Islet precursor cell (in vitro differentiated cells): Measurements from ENCODE around the gene VAV3.
"Not testable (repeated sequence)": the region's sequence is repeated elsewhere in the genome, so short reads cannot be mapped to it uniquely, and the experiment has no call there.

ENCODE experiments used
- DNase-seq: peaks from one replicate; pipeline ENCODE4 v3.0.0-alpha.2; 2018

The VAV3 gene

GRCh38 chr1:107965110-107965991, at the start of gene VAV3:
Gene VAV3, minus strand, starts transcription at chr1:107965180. Its CDS starts 311 bp downstream, at chr1:107964869.
- DNase-seq = peak; percentile 96

- peak; percentile 71 for DNase-seq
Measured at GRCh38 chr1:108012553-108012952, 47.6 kb upstream of the VAV3 start.

DNA sequence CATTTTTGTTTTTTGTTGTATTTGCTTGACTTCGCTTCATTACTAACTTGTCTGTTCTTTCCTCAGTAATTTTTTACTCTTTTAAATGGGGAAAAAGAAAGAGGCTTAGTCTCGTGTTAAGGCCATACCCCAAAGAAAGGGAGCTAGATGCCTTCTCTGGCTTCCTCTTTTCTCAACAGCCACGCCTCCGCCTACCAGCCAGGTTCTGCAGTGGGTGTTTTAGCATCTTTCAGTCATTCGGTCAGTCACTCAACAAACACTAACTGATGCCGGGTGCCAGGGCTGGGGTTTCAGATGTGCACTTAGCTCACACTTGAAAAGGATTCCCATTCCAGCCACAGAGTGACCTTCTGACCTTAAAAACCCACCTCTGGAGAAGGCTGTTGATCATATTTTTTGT, 46.3 kb upstream of the VAV3 start:
- DNase-seq = peak; percentile 85

- DNase-seq = no peak
Measured at GRCh38 chr1:108010581-108010980, 45.6 kb upstream of the VAV3 start.

DNA sequence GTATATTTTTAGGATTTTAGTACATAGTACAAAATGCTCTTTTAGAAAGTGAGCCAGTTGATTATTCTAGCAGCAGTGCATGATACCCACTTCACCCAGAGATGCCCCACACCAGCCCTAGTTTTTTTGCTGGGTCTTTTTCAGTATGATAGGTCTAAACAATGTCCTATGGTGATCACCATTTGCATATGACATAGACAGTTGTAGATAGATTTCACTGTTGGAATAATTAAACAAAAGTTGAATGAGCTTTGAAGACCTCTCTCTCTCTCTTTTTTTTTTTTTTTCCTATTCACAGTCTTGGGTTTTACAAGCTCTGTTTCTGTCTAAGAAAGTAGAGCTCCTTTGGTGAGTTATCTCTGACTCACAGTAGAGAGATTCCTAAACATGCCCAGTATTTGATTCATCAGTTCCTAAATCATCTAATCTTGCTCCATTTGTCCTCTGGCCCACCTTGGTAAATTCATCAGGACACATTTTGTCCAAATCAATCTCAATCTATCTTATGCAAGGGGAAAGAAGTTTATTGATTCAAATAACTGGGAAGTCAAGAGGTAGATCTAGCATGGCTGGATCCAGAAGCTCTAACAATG, 44.7 kb upstream of the VAV3 start:
- no peak for DNase-seq

DNA sequence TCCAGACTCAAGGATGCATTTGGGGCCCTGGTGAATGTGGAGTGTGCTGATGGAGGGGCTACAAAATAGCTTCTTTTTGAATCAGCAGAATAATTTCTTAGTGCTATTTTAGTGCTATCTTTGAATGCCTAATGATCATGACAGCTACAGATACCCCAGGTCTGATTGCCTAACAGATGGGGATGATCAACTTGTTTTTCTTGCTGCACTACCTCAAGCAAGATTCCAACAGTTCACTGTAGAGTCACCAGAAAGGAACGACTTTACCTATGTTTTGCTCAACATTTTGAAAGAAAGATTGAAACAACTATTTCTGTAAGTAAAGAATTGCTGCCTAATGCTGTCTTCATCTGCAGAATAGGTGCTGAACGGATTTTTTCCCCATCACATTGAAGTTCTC, 42.6 kb upstream of the VAV3 start:
- DNase-seq = no peak

GRCh38 chr1:108007070-108007469, 42.1 kb upstream of the VAV3 start:
- no peak for DNase-seq

DNA sequence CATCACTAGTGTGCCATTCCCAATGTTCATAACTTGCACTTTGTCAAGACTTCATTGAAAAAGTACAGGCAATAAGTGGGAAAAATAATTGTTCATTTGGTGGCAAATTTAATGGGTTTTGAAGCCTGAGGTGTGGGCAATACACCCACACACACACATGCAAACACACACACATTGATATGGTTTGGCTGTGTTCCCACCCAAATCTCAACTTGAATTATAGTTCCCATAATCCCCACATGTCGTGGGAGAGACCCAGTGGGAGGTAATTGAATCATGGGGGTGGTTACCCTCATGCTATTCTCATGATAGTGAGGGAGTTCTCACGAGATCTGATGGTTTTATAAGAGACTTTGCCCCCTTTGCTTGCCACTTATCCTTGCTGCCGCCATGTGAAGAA, 39.9 kb upstream of the VAV3 start:
- not testable (repeated sequence) for DNase-seq

DNA sequence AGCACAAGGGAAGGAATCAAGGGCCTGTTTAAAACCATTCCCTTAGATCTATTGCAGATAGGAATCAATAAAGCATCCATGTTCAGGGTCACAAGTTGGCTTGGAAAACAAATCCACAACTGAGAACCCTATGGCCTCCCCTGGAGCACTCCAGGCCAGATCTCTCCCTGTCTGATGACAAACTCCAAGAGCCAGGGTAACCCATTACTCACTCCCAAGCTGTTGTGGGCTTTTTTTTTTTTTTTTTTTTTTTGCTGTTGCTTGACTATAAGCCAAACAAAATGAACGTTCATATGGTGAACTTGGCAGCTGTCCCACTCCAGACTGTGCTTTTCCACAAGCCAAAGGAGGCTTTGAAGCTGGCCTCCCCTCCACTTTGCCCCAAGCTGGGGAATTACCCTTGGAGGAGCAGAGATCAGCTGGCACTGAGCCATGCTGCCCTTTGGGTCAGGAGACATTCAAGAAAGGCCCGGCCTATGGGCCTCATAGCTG, 35.7 kb upstream of the VAV3 start:
- DNase-seq = no peak

- no peak for DNase-seq
Measured at GRCh38 chr1:108000184-108000583, 35.2 kb upstream of the VAV3 start.

- no peak for DNase-seq
Measured at GRCh38 chr1:107997866-107998265, 32.9 kb upstream of the VAV3 start.

GRCh38 chr1:107993920-107994319, 28.9 kb upstream of the VAV3 start:
- no peak for DNase-seq

GRCh38 chr1:107992347-107992746, 27.4 kb upstream of the VAV3 start:
- DNase-seq = no peak

DNA sequence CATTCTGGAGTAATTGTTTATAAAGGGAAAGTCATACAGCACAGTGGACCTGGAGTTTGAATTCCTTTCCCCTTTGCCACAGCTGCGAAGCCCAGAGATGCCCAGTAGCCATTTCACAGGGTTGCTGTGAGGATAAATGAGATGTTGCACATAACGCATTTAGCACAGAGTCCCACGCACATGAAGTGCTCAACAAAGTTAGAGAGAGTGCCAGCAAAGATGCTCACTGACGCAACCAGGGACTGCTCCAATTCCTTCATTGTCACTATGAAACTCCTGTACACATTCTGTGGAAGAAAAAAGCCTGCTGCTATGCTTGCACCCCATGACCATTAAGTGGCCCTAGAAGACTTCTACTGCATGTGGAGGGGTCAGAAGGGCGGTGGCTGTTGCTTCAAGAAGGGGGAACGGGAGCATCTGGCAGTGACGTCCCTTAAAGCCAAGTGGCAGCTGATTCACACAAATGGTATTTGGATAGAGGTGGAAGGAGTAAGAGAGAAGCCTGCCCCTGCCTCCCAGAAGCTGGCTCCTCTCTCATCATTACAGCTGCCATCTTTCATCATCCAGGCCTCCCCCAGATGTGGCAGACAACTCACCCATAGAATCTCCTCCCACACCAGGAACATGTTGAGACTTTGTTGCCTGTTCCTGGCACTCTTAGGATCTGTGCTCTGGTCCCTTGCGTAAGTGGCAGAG, 26.5 kb upstream of the VAV3 start:
- DNase-seq = peak; percentile 62

GRCh38 chr1:107990606-107991005, 25.6 kb upstream of the VAV3 start:
- no peak for DNase-seq

GRCh38 chr1:107981277-107981676, 16.3 kb upstream of the VAV3 start:
- DNase-seq = no peak

- no peak for DNase-seq
Measured at GRCh38 chr1:107979926-107980325, 14.9 kb upstream of the VAV3 start.

DNA sequence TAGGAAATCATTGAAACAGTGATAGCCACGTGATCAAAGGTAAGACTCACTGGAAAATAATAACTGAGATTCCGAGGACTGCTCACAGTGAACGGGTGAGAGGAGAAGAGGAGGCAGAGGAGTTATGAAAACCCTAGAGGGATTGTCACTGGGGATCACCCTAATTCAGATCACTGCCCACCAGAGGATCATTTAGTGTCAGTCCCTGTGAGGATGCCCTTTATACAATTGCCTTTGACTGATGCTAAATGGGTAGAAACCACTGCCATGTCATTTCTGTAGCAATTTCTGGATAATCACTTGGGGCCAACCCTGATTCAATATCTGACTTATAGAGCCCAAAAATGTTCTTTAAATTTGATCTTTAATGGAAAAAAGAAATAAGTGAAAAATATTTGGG, 14.1 kb upstream of the VAV3 start:
- no peak for DNase-seq

DNA sequence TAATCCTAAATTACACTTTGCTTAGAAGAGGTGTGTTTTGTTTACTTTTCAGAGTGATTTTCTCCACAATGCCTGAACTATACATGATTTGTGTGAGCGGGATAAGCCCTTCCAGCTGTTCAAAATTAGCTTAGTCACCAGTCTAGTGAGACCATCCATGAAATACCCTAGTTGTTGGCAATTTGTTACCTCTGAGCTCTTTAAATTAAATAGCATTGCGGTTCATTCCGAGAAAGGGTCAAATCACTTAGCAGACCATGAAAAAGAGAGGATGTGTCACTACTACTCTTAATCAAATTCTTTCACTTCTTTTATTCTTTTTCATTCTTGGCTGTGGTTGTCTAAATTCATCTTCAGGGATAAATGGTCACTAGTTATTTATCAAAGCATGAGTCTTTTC, 11.9 kb upstream of the VAV3 start:
- DNase-seq = no peak

DNA sequence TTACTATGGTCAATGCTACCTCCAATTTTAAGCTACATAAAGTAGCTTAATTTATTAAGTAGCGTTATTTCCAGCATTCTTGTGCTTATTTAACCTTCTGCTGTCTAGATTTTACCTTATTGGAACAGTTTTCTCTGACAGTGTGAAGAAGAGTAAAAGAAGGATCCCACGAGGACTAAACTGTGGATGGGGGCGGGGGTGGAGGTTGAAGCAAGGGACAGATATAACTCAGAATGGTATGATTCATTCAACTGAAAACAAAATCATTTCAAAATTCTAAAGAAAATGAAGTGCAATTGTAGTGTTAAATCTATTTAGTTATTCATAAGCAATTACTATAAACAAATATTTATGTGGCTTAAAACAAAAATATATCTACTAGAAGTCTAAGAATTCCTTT, 11.5 kb upstream of the VAV3 start:
- DNase-seq = no peak

DNA sequence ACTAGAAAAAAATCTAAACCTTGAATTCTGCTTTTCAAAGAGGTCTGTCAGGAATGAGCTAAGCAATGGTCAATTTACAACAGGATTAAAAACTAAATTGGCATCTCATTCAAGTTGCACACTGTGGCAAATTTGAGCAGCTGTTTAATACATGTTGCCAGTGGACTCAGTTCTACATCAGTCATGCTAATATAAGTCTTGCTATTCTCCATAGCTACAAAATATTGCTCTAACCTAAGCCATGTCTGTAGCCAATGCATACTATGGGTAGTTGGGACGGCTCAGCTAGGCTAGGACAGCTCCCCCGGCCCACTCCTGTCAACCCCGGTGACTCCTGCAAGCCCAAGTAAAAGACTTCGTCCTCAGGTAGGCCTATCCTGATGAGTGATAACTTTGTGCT, 10.9 kb upstream of the VAV3 start:
- no peak for DNase-seq

DNA sequence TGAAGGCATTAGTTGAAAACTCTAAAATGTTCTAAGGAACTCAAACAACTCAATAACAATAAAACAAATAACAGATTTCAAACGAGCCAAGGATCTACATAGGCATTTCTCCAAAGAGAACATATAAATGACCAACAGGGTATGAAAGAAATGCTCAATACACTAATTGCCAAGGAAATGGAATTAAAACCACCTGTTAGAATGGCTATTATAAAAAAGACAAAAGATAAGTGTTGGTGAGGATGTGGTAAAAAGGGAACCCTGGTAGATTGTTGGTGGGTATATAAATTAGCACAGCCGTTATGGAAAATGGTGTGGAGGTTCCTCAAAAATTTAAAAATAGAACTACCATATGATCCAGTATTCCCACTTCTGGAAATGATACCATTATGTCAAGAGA, 9.1 kb upstream of the VAV3 start:
- DNase-seq = no peak

DNA sequence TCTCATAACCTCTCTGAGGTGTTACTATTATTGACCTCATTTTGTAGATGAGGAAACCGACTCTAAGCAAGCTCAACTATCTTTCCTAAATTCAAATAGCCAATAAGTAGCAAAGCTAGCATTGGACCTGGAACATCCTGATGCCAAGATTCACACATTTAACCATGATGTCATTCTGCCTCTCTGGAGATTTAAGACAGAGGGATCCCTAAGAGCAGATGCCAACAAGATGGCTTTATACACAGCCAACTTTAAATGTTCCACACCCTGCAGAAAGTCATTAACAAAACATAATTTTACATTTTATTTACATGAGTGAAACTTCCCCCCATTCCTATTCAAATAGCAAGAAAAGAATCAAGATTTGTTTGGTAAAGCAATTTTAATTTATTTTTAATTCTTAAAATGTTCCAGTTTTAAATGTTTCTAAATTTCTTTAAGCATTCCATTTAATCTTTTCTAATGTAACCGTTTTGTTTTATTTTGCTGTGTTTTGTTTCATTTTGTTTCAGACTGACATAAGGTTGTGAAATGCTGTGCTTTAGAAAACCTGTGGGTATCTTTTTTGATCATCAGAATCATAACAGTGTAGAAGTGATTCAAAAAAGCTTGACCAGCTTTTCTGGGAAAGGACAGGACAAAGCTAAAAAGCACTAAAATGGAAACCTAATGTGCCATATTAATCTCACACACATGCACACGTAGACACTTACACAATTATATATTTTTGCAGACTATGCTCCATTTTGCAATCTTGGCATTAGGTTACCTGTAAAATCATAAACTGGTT, 7.6 kb upstream of the VAV3 start:
- DNase-seq = no peak
